GM12801 (cell line): ENCODE measurements around the gene RXFP1.

Experiments
- TF ChIP-seq, protein P1 (sequence below): IDR thresholded peaks from one replicate; pipeline ENCODE4 v1.5.1; 2011; ENCODE audit warnings: control low read depth; ENCODE audit not compliant: insufficient read length; ENCODE audit errors: extremely low read depth

Gene RXFP1

DNA sequence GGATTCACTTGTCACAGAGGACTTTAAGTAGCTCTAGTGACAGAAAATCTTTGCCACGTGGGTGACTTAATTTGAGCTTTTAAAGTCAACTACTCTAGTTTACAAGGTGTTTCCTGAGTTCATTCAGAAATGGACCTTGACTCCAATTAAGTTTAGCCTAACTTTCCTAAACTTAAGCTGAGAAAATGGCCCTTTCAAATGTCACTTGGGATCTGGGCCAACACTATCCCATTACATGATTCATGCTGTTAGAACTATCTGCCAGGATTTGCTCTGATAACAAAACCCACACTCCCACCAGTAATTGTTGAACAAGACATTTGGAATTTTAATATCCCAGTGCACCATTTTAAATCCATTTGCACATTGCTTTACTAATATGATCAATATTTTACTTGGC is 109.2 kb downstream of the RXFP1 start:
- TF ChIP-seq, protein P1, sequence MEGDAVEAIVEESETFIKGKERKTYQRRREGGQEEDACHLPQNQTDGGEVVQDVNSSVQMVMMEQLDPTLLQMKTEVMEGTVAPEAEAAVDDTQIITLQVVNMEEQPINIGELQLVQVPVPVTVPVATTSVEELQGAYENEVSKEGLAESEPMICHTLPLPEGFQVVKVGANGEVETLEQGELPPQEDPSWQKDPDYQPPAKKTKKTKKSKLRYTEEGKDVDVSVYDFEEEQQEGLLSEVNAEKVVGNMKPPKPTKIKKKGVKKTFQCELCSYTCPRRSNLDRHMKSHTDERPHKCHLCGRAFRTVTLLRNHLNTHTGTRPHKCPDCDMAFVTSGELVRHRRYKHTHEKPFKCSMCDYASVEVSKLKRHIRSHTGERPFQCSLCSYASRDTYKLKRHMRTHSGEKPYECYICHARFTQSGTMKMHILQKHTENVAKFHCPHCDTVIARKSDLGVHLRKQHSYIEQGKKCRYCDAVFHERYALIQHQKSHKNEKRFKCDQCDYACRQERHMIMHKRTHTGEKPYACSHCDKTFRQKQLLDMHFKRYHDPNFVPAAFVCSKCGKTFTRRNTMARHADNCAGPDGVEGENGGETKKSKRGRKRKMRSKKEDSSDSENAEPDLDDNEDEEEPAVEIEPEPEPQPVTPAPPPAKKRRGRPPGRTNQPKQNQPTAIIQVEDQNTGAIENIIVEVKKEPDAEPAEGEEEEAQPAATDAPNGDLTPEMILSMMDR: no peak

DNA sequence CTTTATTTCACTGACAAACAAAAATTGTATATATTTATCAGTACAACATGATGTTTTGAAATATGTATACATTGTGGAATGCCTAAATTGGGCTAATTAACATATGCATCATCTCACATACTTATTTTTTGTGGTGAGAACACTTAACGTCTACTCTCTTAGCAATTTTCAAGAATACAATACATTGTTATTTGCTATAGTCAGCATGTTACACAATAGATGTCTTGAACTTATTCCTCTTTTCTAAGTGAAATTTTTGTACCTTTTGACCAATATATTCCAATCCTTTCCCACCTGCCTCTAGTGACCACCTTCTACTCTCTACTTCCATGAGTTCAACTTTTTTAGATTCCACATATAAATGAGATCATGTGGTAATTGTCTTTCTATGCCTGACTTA is 114.9 kb downstream of the RXFP1 start:
- TF ChIP-seq, protein P1: no peak

DNA sequence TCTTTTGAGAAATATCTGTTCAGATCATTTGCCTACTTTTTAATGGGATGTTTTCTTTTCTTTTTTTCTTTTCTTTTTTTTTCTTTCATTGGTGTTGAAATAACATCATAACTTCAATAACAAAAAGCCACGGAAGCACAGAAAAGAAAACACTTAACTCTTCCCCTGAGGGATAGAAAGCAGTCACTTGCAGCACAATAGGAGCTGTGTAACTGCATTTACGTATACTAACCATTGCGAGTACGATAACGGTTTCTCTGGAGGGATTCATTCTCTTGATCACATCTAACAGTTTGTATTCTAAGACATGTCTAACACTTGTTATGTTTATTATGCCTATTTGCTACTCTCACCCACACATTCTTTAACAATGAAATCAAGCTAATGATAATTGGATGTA is 122.7 kb downstream of the RXFP1 start:
- TF ChIP-seq, protein P1: no peak

DNA sequence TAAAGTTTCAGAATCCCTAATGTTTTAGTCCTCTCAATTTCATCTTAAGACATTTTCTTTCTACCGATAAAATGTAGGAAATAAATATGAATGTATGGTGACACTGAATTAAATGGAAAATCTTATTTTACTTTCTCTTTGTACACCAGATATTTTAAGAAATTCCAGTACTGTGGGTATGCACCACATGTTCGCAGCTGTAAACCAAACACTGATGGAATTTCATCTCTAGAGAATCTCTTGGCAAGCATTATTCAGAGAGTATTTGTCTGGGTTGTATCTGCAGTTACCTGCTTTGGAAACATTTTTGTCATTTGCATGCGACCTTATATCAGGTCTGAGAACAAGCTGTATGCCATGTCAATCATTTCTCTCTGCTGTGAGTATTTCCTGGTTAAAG is 123.1 kb downstream of the RXFP1 start:
- TF ChIP-seq, protein P1: no peak

DNA sequence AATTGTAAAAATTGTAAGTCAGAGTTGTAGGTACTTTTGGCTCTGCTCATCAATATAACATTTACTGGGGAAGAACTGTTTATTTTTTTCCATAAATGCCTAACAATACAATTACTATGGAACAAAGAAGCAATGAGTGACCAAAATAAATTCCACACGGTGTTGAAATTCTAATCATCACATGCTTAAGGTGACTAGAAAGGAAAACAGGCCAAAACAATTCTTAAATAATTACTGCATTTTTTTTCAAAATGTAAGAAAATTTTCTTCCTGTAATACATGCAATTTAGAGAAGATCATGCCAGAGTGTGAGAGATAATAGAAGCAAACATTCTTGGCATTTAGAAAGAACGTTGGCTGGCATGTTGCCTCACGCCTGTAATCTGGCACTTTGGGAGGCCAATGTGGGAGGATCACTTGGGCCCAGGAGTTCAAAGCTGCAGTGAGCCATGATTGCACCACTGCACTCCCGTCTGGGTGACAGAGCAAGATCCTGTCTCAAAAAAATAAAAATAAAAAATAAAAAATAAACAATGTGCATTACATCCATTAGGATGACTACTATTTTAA is 127.5 kb downstream of the RXFP1 start:
- TF ChIP-seq, protein P1: no peak

DNA sequence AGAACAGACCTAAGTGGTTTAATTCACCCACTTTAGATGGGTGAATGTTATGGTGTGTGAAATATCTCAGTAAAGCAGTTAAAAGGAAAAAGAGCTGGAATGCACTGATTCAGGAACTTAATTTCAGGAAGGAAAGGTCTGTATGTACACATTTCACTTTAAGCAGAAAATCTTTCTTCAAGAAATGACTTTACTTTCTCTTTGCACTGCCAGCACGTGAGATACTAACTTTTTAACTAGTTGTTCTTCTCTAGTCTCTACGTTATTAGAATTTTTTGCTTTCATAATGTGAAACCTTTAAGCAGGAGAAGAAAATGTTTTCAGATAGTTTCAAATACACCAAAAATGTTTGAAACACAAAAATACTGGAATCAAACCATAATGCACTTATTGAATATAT is 131.2 kb downstream of the RXFP1 start:
- TF ChIP-seq, protein P1: no peak

DNA sequence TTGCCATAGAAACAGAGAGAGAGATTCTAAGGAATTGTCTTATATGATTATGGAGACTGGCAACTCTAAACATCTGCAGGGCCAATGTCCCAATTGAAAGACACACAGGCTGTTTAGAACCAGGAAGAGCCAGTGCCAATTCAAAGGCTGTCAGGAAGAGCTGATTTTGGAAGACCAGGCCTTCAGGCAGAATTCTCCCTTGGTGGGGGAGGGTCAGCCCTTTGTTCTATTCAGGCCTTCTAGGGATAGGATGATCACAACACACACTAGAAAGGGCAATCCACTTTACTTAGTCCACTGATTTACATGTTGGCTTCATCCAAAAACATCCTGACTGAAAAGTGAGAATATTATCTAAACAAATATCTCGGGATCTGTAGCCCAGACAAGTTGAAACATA is 134.8 kb downstream of the RXFP1 start:
- TF ChIP-seq, protein P1: no peak
